PFSK-1 (cell line): ENCODE results near the gene DNAH7.

Source experiments
- FOXP2 ChIP-seq: optimal IDR thresholded peaks from 2 replicates; pipeline ENCODE3; 2011; ENCODE audit warnings: borderline replicate concordance, control low read depth, inconsistent platforms; ENCODE audit not compliant: insufficient read depth; ENCODE audit errors: extremely low read length, extremely low read depth
- POLR2AphosphoS5 ChIP-seq: IDR thresholded peaks from 2 replicates; pipeline ENCODE4 v1.6.1; 2012; ENCODE audit warnings: low read depth, mild to moderate bottlenecking, control low read depth, low read length, moderate library complexity
- SIN3A ChIP-seq: IDR thresholded peaks from 2 replicates; pipeline ENCODE4 v1.6.1; 2012; ENCODE audit warnings: mild to moderate bottlenecking, low read length, moderate library complexity, borderline replicate concordance; ENCODE audit not compliant: insufficient read depth
- TAF1 ChIP-seq: IDR thresholded peaks from 2 replicates; pipeline ENCODE4 v1.6.1; 2012; ENCODE audit warnings: low read length, control low read depth, borderline replicate concordance; ENCODE audit not compliant: insufficient read depth
- TF ChIP-seq, protein P1 (sequence below), 2 experiments: IDR thresholded peaks; 2 replicates each; pipeline versions ENCODE4 v1.6.1 to v1.8.0; 2011 to 2012; ENCODE audit warnings: low read depth in 2 of 2, low read length in 2 of 2, control low read depth in 1 of 2, inconsistent platforms in 1 of 2, mild to moderate bottlenecking in 1 of 2, moderate library complexity in 1 of 2; ENCODE audit not compliant: insufficient read depth in 1 of 2

Gene DNAH7

DNA sequence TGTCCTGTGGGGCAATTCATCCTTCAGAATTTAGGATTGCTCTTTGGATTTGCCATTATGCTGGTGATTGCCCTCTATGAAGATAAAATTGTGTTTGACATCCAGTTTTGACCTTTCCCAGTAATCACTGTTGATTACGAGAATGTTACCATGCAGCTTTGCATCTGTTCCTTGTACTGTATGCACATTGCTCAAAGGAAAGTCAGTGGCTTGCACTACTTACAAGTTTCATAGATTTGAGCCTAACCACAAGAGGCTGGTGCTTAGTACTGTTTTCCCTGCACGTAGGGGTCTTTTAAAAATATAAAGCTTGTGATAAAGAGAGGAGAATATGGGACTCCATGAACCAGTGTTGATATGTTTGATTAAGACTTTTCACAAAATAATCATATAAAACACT is 333.7 kb downstream of the DNAH7 start:
- TF ChIP-seq POLR2AphosphoS5 (no peak), TAF1 (no peak), SIN3A (no peak), FOXP2 (no peak)
- TF ChIP-seq, protein P1, sequence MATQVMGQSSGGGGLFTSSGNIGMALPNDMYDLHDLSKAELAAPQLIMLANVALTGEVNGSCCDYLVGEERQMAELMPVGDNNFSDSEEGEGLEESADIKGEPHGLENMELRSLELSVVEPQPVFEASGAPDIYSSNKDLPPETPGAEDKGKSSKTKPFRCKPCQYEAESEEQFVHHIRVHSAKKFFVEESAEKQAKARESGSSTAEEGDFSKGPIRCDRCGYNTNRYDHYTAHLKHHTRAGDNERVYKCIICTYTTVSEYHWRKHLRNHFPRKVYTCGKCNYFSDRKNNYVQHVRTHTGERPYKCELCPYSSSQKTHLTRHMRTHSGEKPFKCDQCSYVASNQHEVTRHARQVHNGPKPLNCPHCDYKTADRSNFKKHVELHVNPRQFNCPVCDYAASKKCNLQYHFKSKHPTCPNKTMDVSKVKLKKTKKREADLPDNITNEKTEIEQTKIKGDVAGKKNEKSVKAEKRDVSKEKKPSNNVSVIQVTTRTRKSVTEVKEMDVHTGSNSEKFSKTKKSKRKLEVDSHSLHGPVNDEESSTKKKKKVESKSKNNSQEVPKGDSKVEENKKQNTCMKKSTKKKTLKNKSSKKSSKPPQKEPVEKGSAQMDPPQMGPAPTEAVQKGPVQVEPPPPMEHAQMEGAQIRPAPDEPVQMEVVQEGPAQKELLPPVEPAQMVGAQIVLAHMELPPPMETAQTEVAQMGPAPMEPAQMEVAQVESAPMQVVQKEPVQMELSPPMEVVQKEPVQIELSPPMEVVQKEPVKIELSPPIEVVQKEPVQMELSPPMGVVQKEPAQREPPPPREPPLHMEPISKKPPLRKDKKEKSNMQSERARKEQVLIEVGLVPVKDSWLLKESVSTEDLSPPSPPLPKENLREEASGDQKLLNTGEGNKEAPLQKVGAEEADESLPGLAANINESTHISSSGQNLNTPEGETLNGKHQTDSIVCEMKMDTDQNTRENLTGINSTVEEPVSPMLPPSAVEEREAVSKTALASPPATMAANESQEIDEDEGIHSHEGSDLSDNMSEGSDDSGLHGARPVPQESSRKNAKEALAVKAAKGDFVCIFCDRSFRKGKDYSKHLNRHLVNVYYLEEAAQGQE (IDR thresholded peaks at IDR 0.05; ENCODE audit: insufficient read depth in 1 of 2, low read depth in 2 of 2, low read length in 2 of 2) = no peak

DNA sequence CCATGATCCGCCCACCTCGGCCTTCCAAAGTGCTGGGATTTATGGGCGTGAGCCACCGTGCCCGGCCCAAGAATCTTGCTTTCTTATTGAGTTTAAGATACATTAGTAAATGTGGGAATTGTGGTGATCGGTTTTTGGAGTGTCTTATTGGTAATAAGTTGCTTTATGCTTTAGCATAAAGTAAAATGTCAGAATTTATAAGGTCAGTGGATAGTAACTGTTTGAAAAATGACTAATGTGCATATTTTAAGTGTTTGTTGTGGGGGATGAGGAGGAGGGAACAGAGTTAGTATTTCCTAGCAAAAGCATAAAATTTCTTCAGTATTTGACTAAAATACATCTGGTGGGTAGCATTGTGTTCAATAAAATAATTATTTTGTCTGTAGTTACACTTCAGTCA is 334.2 kb downstream of the DNAH7 start:
- TF ChIP-seq SIN3A = no peak
- TF ChIP-seq, protein P1 (IDR thresholded peaks at IDR 0.05; ENCODE audit: insufficient read depth in 1 of 2, low read depth in 2 of 2, low read length in 2 of 2) = no peak
- no peak for TF ChIP-seq POLR2AphosphoS5
- no peak for TF ChIP-seq TAF1
- TF ChIP-seq FOXP2 = no peak

DNA sequence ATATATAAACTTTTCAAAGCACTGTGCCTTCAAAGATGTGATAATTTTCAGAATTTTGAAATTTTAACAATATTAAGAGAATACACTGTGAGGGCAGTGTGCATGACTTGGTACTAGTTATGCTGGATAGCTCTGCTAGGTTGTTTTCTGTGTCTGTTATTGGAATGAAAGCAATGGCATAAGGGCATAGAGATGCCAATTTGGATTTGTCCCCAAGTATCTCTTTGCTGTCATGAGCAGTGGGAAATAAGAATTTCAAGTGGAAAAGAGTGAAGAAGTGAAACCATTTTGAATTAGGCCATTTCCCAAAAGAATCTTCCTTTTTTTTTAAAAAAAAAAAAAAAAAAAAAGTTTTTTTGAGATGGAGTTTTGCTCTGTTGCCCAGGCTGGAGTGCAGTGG is 334.8 kb downstream of the DNAH7 start:
- TF ChIP-seq, protein P1 (IDR thresholded peaks at IDR 0.05; ENCODE audit: insufficient read depth in 1 of 2, low read depth in 2 of 2, low read length in 2 of 2) = no peak
- TF ChIP-seq TAF1 (no peak), FOXP2 (no peak), SIN3A (no peak), POLR2AphosphoS5 (no peak)

DNA sequence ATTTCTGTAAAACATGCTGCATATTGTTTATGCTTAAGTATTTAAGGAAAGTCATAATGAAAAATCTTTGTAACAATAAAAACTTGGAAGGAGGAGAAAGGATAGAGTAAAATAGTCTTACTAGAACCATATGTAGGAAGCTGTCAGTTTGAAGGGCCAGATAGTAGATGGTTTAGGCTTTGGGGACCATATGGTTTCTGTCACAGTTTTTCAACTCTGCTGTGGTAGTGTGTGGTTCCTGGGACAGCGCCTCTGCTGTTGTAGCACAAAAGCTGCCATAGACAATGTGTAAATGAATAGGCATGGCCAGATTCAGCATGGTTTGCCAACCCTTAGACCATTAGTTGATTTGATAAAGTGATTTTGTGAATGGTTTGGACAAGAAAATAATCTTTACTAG is 336.1 kb downstream of the DNAH7 start:
- TF ChIP-seq FOXP2 = no peak
- TF ChIP-seq POLR2AphosphoS5 = no peak
- TF ChIP-seq SIN3A = no peak
- no peak for TF ChIP-seq TAF1
- TF ChIP-seq, protein P1 (IDR thresholded peaks at IDR 0.05; ENCODE audit: insufficient read depth in 1 of 2, low read depth in 2 of 2, low read length in 2 of 2) = no peak

DNA sequence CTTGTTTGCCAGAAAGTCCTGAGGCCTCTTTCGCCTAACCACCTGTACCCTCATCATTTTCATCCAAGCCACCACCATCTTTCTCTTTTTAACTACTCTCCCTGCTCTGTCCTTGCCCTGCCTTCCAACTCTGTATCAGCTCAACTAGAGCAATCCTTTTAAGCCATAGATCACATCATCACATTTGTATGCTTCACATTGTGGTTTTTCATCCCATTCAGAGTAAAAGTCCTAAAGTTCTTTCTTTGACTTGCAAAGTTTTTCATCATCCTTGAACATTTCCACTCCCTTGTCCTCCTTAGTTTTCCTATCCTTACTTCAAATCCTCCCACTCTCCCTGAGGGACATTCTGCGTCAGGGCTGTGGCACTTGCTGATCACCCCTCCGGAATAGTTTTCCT is 337.7 kb downstream of the DNAH7 start:
- TF ChIP-seq, protein P1 (IDR thresholded peaks at IDR 0.05; ENCODE audit: insufficient read depth in 1 of 2, low read depth in 2 of 2, low read length in 2 of 2) = no peak
- TF ChIP-seq TAF1 (no peak), POLR2AphosphoS5 (no peak), SIN3A (no peak), FOXP2 (no peak)
